ENCODE data around the gene TBCE. TPM values are rescaled to one million over a fixed set of nuclear protein-coding genes. Genes with fewer than 3 reads are reported as not detected.

TBCE gene
- polyA plus RNA-seq, 3 donors, result 15.4 to 19.4 (median 17.6) TPM

GRCh38 chr1:235470741-235471439 is 103.7 kb downstream of the TBCE start:
- H3K9ac ChIP-seq (ENCODE audit: insufficient read depth, low read length, poor library complexity, severe bottlenecking), result no peak overlapping the region
- no peaks in the 10 kb centered on the region for H3K27me3 Mint-ChIP-seq (ENCODE audit: low read depth in 3 of 3)
- H3K27ac Mint-ChIP-seq, result no peak overlapping the region
- no peak for TF ChIP-seq CTCF (IDR thresholded peaks at IDR 0.05)
- no peak overlapping the region for H2AFZ ChIP-seq (ENCODE audit: insufficient read depth, low read depth, low read length, poor library complexity, severe bottlenecking)
- no peak overlapping the region for H3K4me2 ChIP-seq (replicated peaks; ENCODE audit: extremely low read depth, low read length, poor library complexity, severe bottlenecking)
- no peaks in the 10 kb centered on the region for H3K27me3 ChIP-seq (ENCODE audit: control insufficient read depth in 2 of 2, insufficient read depth in 2 of 2, low read length in 2 of 2)
- no peaks in the 10 kb centered on the region for H3K4me1 Mint-ChIP-seq
- no peak for DNase-seq
- peaks cover 29 to 46% of the 10 kb centered on the region in 2 donors for H3K36me3 Mint-ChIP-seq
- no peaks in the 10 kb centered on the region for H3K9me3 ChIP-seq (replicated peaks in 1 of 2; ENCODE audit: control insufficient read depth in 1 of 2, insufficient read depth in 1 of 2, low read length in 2 of 2)
- intact Hi-C loops (cut with micrococcal nuclease), result no loop called here
- H3K27ac ChIP-seq (ENCODE audit: low read depth in 1 of 2, low read length in 2 of 2), result no peak overlapping the region
- H3K4me1 ChIP-seq (ENCODE audit: control insufficient read depth in 1 of 2, insufficient read depth in 2 of 2, low read length in 2 of 2), result no peaks in the 10 kb centered on the region
- H3K36me3 ChIP-seq (replicated peaks in 1 of 2; ENCODE audit: control insufficient read depth in 1 of 2, insufficient read depth in 2 of 2, low read length in 2 of 2), result peaks cover under 1 to 68% of the 10 kb centered on the region in 2 donors
- no peak overlapping the region for H3K4me3 ChIP-seq (replicated peaks in 1 of 3; ENCODE audit: low read depth in 2 of 3, low read length in 3 of 3)
- no peak overlapping the region for H3K4me3 Mint-ChIP-seq
- H3K9me3 Mint-ChIP-seq, result no peaks in the 10 kb centered on the region
- no peaks in the 10 kb centered on the region for H3K79me2 ChIP-seq (ENCODE audit: insufficient read depth, low read length)
- WGBS (ENCODE audit: insufficient coverage), result no CpG with 5 or more reads among the region's 6 CpGs
- no peaks in the 10 kb centered on the region for H4K20me1 ChIP-seq (ENCODE audit: insufficient read depth, low read length)

GRCh38 chr1:235473806-235474205 is 106.6 kb downstream of the TBCE start:
- Mint-ChIP-seq H3K27ac (no peak overlapping the region), H3K9me3 (no peaks in the 10 kb centered on the region), H3K4me1 (no peaks in the 10 kb centered on the region)

More at GRCh38 chr1:235473806-235474205, 106.6 kb downstream of the TBCE start:
- no peaks in the 10 kb centered on the region for H3K27me3 ChIP-seq (ENCODE audit: control insufficient read depth in 2 of 2, insufficient read depth in 2 of 2, low read length in 2 of 2)
- peaks cover 37 to 63% of the 10 kb centered on the region in 2 donors for H3K36me3 Mint-ChIP-seq
- no peak overlapping the region for H3K27ac ChIP-seq (ENCODE audit: low read depth in 1 of 2, low read length in 2 of 2)
- H4K20me1 ChIP-seq (ENCODE audit: insufficient read depth, low read length), result no peaks in the 10 kb centered on the region
- intact Hi-C loops (cut with micrococcal nuclease), result no loop called here
- no peak overlapping the region for H2AFZ ChIP-seq (ENCODE audit: insufficient read depth, low read depth, low read length, poor library complexity, severe bottlenecking)
- no peak for DNase-seq
- H3K9me3 ChIP-seq (replicated peaks in 1 of 2; ENCODE audit: control insufficient read depth in 1 of 2, insufficient read depth in 1 of 2, low read length in 2 of 2), result no peaks in the 10 kb centered on the region
- no peaks in the 10 kb centered on the region for H3K27me3 Mint-ChIP-seq (ENCODE audit: low read depth in 3 of 3)
- no peak overlapping the region for H3K4me3 Mint-ChIP-seq
- H3K36me3 ChIP-seq (replicated peaks in 1 of 2; ENCODE audit: control insufficient read depth in 1 of 2, insufficient read depth in 2 of 2, low read length in 2 of 2), result peaks cover 0 to 80% of the 10 kb centered on the region in 2 donors
- WGBS (ENCODE audit: insufficient coverage), result 100% methylated on average over 1 of the region's 1 CpG
- TF ChIP-seq CTCF (IDR thresholded peaks at IDR 0.05), result no peak
- no peaks in the 10 kb centered on the region for H3K4me1 ChIP-seq (ENCODE audit: control insufficient read depth in 1 of 2, insufficient read depth in 2 of 2, low read length in 2 of 2)
- H3K9ac ChIP-seq (ENCODE audit: insufficient read depth, low read length, poor library complexity, severe bottlenecking), result no peak overlapping the region
- H3K4me3 ChIP-seq (replicated peaks in 1 of 3; ENCODE audit: low read depth in 2 of 3, low read length in 3 of 3), result no peak overlapping the region
- H3K79me2 ChIP-seq (ENCODE audit: insufficient read depth, low read length), result no peaks in the 10 kb centered on the region
- H3K4me2 ChIP-seq (replicated peaks; ENCODE audit: extremely low read depth, low read length, poor library complexity, severe bottlenecking), result no peak overlapping the region

Measured in CD14-positive monocyte (primary cell).